ENCODE measurements around the gene ZNF474.

GRCh38 chr5:122150215-122150614, 20.9 kb downstream of the ZNF474 start:
- TF ChIP-seq, protein P1, sequence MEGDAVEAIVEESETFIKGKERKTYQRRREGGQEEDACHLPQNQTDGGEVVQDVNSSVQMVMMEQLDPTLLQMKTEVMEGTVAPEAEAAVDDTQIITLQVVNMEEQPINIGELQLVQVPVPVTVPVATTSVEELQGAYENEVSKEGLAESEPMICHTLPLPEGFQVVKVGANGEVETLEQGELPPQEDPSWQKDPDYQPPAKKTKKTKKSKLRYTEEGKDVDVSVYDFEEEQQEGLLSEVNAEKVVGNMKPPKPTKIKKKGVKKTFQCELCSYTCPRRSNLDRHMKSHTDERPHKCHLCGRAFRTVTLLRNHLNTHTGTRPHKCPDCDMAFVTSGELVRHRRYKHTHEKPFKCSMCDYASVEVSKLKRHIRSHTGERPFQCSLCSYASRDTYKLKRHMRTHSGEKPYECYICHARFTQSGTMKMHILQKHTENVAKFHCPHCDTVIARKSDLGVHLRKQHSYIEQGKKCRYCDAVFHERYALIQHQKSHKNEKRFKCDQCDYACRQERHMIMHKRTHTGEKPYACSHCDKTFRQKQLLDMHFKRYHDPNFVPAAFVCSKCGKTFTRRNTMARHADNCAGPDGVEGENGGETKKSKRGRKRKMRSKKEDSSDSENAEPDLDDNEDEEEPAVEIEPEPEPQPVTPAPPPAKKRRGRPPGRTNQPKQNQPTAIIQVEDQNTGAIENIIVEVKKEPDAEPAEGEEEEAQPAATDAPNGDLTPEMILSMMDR (IDR thresholded peaks at IDR 0.05; ENCODE audit: low read depth, low read length, missing input control), result no peak
- no peak for TF ChIP-seq JUND (IDR thresholded peaks at IDR 0.05)
- TF ChIP-seq, protein P2, sequence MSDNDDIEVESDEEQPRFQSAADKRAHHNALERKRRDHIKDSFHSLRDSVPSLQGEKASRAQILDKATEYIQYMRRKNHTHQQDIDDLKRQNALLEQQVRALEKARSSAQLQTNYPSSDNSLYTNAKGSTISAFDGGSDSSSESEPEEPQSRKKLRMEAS (IDR thresholded peaks at IDR 0.05), result no peak
- no peak for TF ChIP-seq REST (IDR thresholded peaks at IDR 0.05)
- no peak for TF ChIP-seq NR2F2 (IDR thresholded peaks at IDR 0.05)
- TF ChIP-seq TAF1 (conservative IDR thresholded peaks at IDR 0.05), result no peak
- TF ChIP-seq HNF4G (IDR thresholded peaks at IDR 0.05), result no peak
- no peak for TF ChIP-seq FOXA1 (IDR thresholded peaks at IDR 0.05)
- no peak for TF ChIP-seq RAD21 (IDR thresholded peaks at IDR 0.05)
- TF ChIP-seq SP1 (IDR thresholded peaks at IDR 0.05), result no peak
- no peak for TF ChIP-seq ATF3 (IDR thresholded peaks at IDR 0.05)
- TF ChIP-seq, protein P3, sequence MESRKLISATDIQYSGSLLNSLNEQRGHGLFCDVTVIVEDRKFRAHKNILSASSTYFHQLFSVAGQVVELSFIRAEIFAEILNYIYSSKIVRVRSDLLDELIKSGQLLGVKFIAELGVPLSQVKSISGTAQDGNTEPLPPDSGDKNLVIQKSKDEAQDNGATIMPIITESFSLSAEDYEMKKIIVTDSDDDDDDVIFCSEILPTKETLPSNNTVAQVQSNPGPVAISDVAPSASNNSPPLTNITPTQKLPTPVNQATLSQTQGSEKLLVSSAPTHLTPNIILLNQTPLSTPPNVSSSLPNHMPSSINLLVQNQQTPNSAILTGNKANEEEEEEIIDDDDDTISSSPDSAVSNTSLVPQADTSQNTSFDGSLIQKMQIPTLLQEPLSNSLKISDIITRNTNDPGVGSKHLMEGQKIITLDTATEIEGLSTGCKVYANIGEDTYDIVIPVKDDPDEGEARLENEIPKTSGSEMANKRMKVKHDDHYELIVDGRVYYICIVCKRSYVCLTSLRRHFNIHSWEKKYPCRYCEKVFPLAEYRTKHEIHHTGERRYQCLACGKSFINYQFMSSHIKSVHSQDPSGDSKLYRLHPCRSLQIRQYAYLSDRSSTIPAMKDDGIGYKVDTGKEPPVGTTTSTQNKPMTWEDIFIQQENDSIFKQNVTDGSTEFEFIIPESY (IDR thresholded peaks at IDR 0.05), result no peak
- no peak for TF ChIP-seq EGR1 (IDR thresholded peaks at IDR 0.05; ENCODE audit: low read depth in 2 of 2)
- no peak for TF ChIP-seq GABPA (IDR thresholded peaks at IDR 0.05 in 1 of 2, conservative IDR thresholded peaks at IDR 0.05 in 1 of 2)

Data from liver (tissue), 3 donors.